Effector memory CD8-positive, alpha-beta T cell (primary cell): ENCODE results near the gene HSPA4.
"Not testable (repeated sequence)": the region's sequence is repeated elsewhere in the genome, so short reads cannot be mapped to it uniquely, and the experiment has no call there.

Experiments used
- ATAC-seq: fragments of 150-1000 bp; cut with Tn5 transposase; replicated peaks from 2 replicates; pipeline ENCODE4 v1.10.0; 2021; ENCODE audit warnings: mild to moderate bottlenecking, moderate library complexity
- DNase-seq, 3 experiments: peaks; one replicate each; pipeline ENCODE4 v3.0.0; 2021
- H3K27ac Mint-ChIP-seq, 2 donors: one replicate each; pipeline ENCODE4 v1.8.0; 2022; ENCODE audit warnings: mild to moderate bottlenecking in 2 of 2, mixed read lengths in 2 of 2, moderate library complexity in 2 of 2
- H3K27me3 Mint-ChIP-seq, 2 donors: one replicate each; pipeline ENCODE4 v1.8.0; 2022; ENCODE audit warnings: mixed read lengths in 2 of 2
- H3K36me3 Mint-ChIP-seq: one replicate; pipeline ENCODE4 v1.8.0; 2022; ENCODE audit warnings: mild to moderate bottlenecking, moderate library complexity, mixed read lengths; ENCODE audit not compliant: insufficient read depth
- H3K4me1 Mint-ChIP-seq, 2 donors: one replicate each; pipeline ENCODE4 v1.8.0; 2022; ENCODE audit warnings: low read depth in 2 of 2, mixed read lengths in 2 of 2
- H3K4me3 Mint-ChIP-seq, 2 donors: one replicate each; pipeline ENCODE4 v1.8.0; 2022; ENCODE audit warnings: mild to moderate bottlenecking in 2 of 2, mixed read lengths in 2 of 2, moderate library complexity in 2 of 2
- H3K9me3 Mint-ChIP-seq, 2 donors: one replicate each; pipeline ENCODE4 v1.8.0; 2022; ENCODE audit warnings: mixed read lengths in 2 of 2

The HSPA4 gene

GRCh38 chr5:133056891-133057290 is 5.1 kb downstream of the HSPA4 start:
- DNase-seq (no peak), ATAC-seq (no peak)
- H3K4me3 Mint-ChIP-seq, result no peak overlapping the region
- peaks cover 28 to 59% of the 10 kb centered on the region in 2 donors for H3K4me1 Mint-ChIP-seq
- peaks cover 21% of the 10 kb centered on the region for H3K36me3 Mint-ChIP-seq
- no peaks in the 10 kb centered on the region for H3K9me3 Mint-ChIP-seq
- H3K27ac Mint-ChIP-seq, result peak overlapping the region in 1 of 2 donors; percentile 52
- H3K27me3 Mint-ChIP-seq, result no peaks in the 10 kb centered on the region

- Mint-ChIP-seq H3K27ac (peak overlapping the region in 1 of 2 donors; percentile 64), H3K4me3 (no peak overlapping the region), H3K4me1 (peaks cover 30 to 59% of the 10 kb centered on the region in 2 donors)
Observed at GRCh38 chr5:133059621-133060020, 7.8 kb downstream of the HSPA4 start.

GRCh38 chr5:133062276-133062675 is 10.5 kb downstream of the HSPA4 start:
- DNase-seq, result no peak
- Mint-ChIP-seq H3K9me3 (no peaks in the 10 kb centered on the region), H3K36me3 (peaks cover 26% of the 10 kb centered on the region), H3K27ac (peak overlapping the region; percentile 0 to 59), H3K4me3 (peak overlapping the region in 1 of 2 donors; percentile 24), H3K27me3 (no peaks in the 10 kb centered on the region), H3K4me1 (peaks cover 19 to 51% of the 10 kb centered on the region in 2 donors)
- no peak for ATAC-seq

More at GRCh38 chr5:133059621-133060020, 7.8 kb downstream of the HSPA4 start:
- H3K9me3 Mint-ChIP-seq, result no peaks in the 10 kb centered on the region
- H3K27me3 Mint-ChIP-seq, result no peaks in the 10 kb centered on the region
- ATAC-seq (no peak), DNase-seq (no peak)
- H3K36me3 Mint-ChIP-seq, result peaks cover 18% of the 10 kb centered on the region

GRCh38 chr5:133063965-133064364 is 12.2 kb downstream of the HSPA4 start:
- Mint-ChIP-seq H3K9me3 (no peaks in the 10 kb centered on the region), H3K27me3 (no peaks in the 10 kb centered on the region), H3K36me3 (peaks cover 42% of the 10 kb centered on the region), H3K4me3 (no peak overlapping the region), H3K4me1 (peaks cover 15 to 52% of the 10 kb centered on the region in 2 donors), H3K27ac (no peak overlapping the region)
- ATAC-seq (no peak), DNase-seq (no peak)

- Mint-ChIP-seq H3K4me3 (no peak overlapping the region), H3K27ac (peak overlapping the region in 1 of 2 donors; percentile 52), H3K36me3 (peaks cover 50% of the 10 kb centered on the region), H3K4me1 (peaks cover 13 to 48% of the 10 kb centered on the region in 2 donors), H3K9me3 (no peaks in the 10 kb centered on the region), H3K27me3 (no peaks in the 10 kb centered on the region)
- no peak for ATAC-seq
- no peak for DNase-seq
Observed at GRCh38 chr5:133065471-133065870, 13.7 kb downstream of the HSPA4 start.

- no peaks in the 10 kb centered on the region for H3K9me3 Mint-ChIP-seq
- H3K4me3 Mint-ChIP-seq, result no peak overlapping the region
- H3K36me3 Mint-ChIP-seq, result peaks cover 54% of the 10 kb centered on the region
- peaks cover 13 to 48% of the 10 kb centered on the region in 2 donors for H3K4me1 Mint-ChIP-seq
- ATAC-seq (no peak), DNase-seq (no peak)
- H3K27me3 Mint-ChIP-seq, result no peaks in the 10 kb centered on the region
- H3K27ac Mint-ChIP-seq, result no peak overlapping the region
Observed at GRCh38 chr5:133066045-133066444, 14.2 kb downstream of the HSPA4 start.

GRCh38 chr5:133072021-133072420 is 20.2 kb downstream of the HSPA4 start:
- DNase-seq, result no peak
- no peak overlapping the region for H3K27ac Mint-ChIP-seq

GRCh38 chr5:133075572-133076536 is 24.0 kb downstream of the HSPA4 start:
- Mint-ChIP-seq H3K36me3 (peaks cover 75% of the 10 kb centered on the region), H3K4me1 (peaks cover 8 to 30% of the 10 kb centered on the region in 2 donors), H3K27me3 (no peaks in the 10 kb centered on the region), H3K4me3 (no peak overlapping the region), H3K9me3 (no peaks in the 10 kb centered on the region), H3K27ac (peak overlapping the region in 1 of 2 donors; percentile 58)
- no peak for DNase-seq
- ATAC-seq, result no peak

More at GRCh38 chr5:133072021-133072420, 20.2 kb downstream of the HSPA4 start:
- Mint-ChIP-seq H3K4me3 (no peak overlapping the region), H3K36me3 (peaks cover 84% of the 10 kb centered on the region), H3K27me3 (no peaks in the 10 kb centered on the region), H3K9me3 (no peaks in the 10 kb centered on the region), H3K4me1 (peaks cover 2 to 32% of the 10 kb centered on the region in 2 donors)
- ATAC-seq, result no peak

GRCh38 chr5:133079048-133079447 is 27.2 kb downstream of the HSPA4 start:
- H3K9me3 Mint-ChIP-seq, result no peaks in the 10 kb centered on the region
- H3K27ac Mint-ChIP-seq, result peak overlapping the region; percentile 2 to 59
- ATAC-seq (no peak), DNase-seq (no peak)
- H3K36me3 Mint-ChIP-seq, result peaks cover 65% of the 10 kb centered on the region
- no peaks in the 10 kb centered on the region for H3K27me3 Mint-ChIP-seq
- H3K4me3 Mint-ChIP-seq, result no peak overlapping the region
- H3K4me1 Mint-ChIP-seq, result peaks cover 10 to 31% of the 10 kb centered on the region in 2 donors

GRCh38 chr5:133081036-133081435 is 29.2 kb downstream of the HSPA4 start:
- no peaks in the 10 kb centered on the region for H3K9me3 Mint-ChIP-seq
- H3K27ac Mint-ChIP-seq, result peak overlapping the region; percentile 11 to 65
- H3K36me3 Mint-ChIP-seq, result peaks cover 69% of the 10 kb centered on the region
- H3K27me3 Mint-ChIP-seq, result no peaks in the 10 kb centered on the region
- ATAC-seq, result no peak
- peaks cover 10 to 24% of the 10 kb centered on the region in 2 donors for H3K4me1 Mint-ChIP-seq
- no peak for DNase-seq
- no peak overlapping the region for H3K4me3 Mint-ChIP-seq

- H3K4me3 Mint-ChIP-seq, result no peak overlapping the region
- peak overlapping the region in 1 of 2 donors; percentile 11 for H3K27ac Mint-ChIP-seq
- H3K4me1 Mint-ChIP-seq, result peaks cover 10 to 27% of the 10 kb centered on the region in 2 donors
- ATAC-seq (no peak), DNase-seq (no peak)
- no peaks in the 10 kb centered on the region for H3K27me3 Mint-ChIP-seq
- peaks cover 64% of the 10 kb centered on the region for H3K36me3 Mint-ChIP-seq
- no peaks in the 10 kb centered on the region for H3K9me3 Mint-ChIP-seq
Observed at GRCh38 chr5:133081703-133082102, 29.9 kb downstream of the HSPA4 start.

- H3K36me3 Mint-ChIP-seq, result peaks cover 64% of the 10 kb centered on the region
Observed at GRCh38 chr5:133082128-133082527, 30.3 kb downstream of the HSPA4 start.

GRCh38 chr5:133083901-133084300 is 32.1 kb downstream of the HSPA4 start:
- H3K36me3 Mint-ChIP-seq, result peaks cover 63% of the 10 kb centered on the region
- DNase-seq, result no peak
- ATAC-seq, result no peak
- no peak overlapping the region for H3K27ac Mint-ChIP-seq
- no peaks in the 10 kb centered on the region for H3K27me3 Mint-ChIP-seq
- H3K9me3 Mint-ChIP-seq, result no peaks in the 10 kb centered on the region
- H3K4me1 Mint-ChIP-seq, result peaks cover 7 to 22% of the 10 kb centered on the region in 2 donors
- no peak overlapping the region for H3K4me3 Mint-ChIP-seq

More at GRCh38 chr5:133082128-133082527, 30.3 kb downstream of the HSPA4 start:
- peaks cover 10 to 27% of the 10 kb centered on the region in 2 donors for H3K4me1 Mint-ChIP-seq
- H3K9me3 Mint-ChIP-seq, result no peaks in the 10 kb centered on the region
- H3K27me3 Mint-ChIP-seq, result no peaks in the 10 kb centered on the region
- ATAC-seq (no peak), DNase-seq (no peak)
- no peak overlapping the region for H3K27ac Mint-ChIP-seq
- H3K4me3 Mint-ChIP-seq, result no peak overlapping the region

- H3K4me1 Mint-ChIP-seq, result peaks cover 2 to 18% of the 10 kb centered on the region in 2 donors
- H3K36me3 Mint-ChIP-seq, result peaks cover 71% of the 10 kb centered on the region
- H3K27me3 Mint-ChIP-seq, H3K4me3 Mint-ChIP-seq, ATAC-seq, DNase-seq, H3K9me3 Mint-ChIP-seq: not testable (repeated sequence)
- peak overlapping the region in 1 of 2 donors; percentile 31 for H3K27ac Mint-ChIP-seq
Observed at GRCh38 chr5:133085171-133085570, 33.4 kb downstream of the HSPA4 start.
